Measurements from ENCODE around the gene ATP2C1. TPM values are rescaled to one million over a fixed set of nuclear protein-coding genes. Genes with fewer than 3 reads are reported as not detected.

The ATP2C1 gene
- total and polyA plus RNA-seq, 9 of the 15 experiments (the other 6 are each of a cell fraction or from before 2014, with no cell fraction given) = 10.0 to 53.5 (median 27.9) TPM

DNA sequence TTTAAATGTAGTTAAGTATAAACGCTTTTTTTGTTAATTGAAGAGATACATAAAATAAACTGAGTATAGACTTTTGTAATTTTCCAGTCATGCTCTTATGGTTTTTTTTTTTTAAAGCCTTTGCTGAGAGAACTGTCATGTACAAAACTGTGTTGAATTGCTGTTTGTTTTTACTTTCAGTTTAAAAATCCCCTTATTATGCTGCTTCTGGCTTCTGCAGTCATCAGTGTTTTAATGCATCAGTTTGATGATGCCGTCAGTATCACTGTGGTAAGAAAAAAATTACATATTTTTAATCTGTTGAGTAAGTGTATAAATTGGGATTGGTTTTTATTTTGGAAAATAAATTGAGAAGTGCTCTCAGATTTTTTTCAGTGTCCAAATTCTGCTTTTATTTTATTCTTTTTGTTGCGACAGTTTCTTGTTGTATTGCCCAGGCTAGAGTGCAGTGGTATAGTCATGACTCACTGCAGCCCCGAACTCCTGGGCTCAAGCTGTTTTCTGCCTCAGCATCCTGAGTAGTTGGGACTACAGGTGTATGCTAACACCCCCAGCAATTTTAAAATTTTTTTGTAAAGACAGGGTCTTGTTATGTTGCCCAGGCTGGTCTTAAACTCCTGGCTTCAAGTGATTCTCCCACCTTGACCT is 40.7 kb downstream of the ATP2C1 start (continued):
- TF ChIP-seq STAT5A (IDR thresholded peaks at IDR 0.05; ENCODE audit: borderline replicate concordance, low read length) (no peak), SMAD1 (IDR thresholded peaks at IDR 0.05; ENCODE audit: low read depth, low read length, partially characterized antibody) (no peak), MED1 (CRISPR knock-in tag; IDR thresholded peaks at IDR 0.05; ENCODE audit: borderline replicate concordance) (no peak), ZNF224 (CRISPR knock-in tag; IDR thresholded peaks at IDR 0.05) (no peak), ZNF644 (tag; IDR thresholded peaks at IDR 0.05; ENCODE audit: low read depth) (no peak), HSF4 (CRISPR knock-in tag; IDR thresholded peaks at IDR 0.05; ENCODE audit: borderline replicate concordance) (no peak)
- TF ChIP-seq, protein P1, sequence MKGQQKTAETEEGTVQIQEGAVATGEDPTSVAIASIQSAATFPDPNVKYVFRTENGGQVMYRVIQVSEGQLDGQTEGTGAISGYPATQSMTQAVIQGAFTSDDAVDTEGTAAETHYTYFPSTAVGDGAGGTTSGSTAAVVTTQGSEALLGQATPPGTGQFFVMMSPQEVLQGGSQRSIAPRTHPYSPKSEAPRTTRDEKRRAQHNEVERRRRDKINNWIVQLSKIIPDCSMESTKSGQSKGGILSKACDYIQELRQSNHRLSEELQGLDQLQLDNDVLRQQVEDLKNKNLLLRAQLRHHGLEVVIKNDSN (CRISPR knock-in tag; IDR thresholded peaks at IDR 0.05) = no peak

DNA sequence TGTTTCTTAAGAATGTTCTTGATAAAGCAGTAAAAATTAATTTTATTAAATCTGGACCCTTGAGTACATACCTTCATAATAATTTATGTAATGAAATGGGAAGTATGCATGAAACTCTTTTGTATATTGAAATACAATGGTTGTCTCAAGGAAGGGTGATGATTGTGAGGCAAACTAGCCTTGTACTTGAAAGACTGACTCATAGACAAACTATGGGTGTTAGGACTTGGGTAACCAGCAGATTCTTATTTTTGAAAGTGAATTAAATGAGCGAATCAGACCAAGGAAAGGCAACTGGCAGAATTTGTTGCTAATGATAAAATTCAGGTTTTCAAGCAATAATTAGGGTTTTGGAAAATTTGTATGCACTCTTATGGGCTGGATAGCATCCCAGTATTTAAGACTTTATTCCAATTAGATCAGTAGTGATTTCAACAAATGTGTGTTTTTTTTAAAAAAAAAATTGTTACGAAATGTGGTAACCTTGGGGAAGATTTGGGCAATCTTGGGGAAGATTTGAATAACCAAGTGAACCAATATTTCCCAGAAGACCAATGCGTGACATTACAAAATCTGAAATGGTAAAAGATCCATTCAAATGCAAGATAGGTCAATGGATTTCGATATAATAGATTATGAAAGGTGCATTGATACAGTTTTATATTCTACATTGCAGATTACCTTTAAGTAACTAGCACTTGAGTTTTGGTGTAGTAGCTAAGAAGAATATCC is 42.0 kb downstream of the ATP2C1 start:
- in situ Hi-C loops (cut with MboI) = no loop called here
- no peak for TF ChIP-seq MAFF (IDR thresholded peaks at IDR 0.05; ENCODE audit: low read length)
- no peak for TF ChIP-seq POLR2G (IDR thresholded peaks at IDR 0.05; ENCODE audit: low read depth, low read length)
- TF ChIP-seq, protein P2, sequence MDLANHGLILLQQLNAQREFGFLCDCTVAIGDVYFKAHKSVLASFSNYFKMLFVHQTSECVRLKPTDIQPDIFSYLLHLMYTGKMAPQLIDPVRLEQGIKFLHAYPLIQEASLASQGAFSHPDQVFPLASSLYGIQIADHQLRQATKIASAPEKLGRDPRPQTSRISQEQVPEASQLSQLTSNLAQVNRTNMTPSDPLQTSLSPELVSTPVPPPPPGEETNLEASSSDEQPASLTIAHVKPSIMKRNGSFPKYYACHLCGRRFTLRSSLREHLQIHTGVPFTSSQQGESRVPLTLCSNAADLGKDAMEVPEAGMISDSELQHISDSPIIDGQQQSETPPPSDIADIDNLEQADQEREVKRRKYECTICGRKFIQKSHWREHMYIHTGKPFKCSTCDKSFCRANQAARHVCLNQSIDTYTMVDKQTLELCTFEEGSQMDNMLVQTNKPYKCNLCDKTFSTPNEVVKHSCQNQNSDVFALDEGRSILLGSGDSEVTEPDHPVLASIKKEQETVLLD (IDR thresholded peaks at IDR 0.05) = no peak
- TF ChIP-seq CBX5 (IDR thresholded peaks at IDR 0.05; ENCODE audit: borderline replicate concordance, low read depth) = no peak
- no peak for TF ChIP-seq RBFOX2 (IDR thresholded peaks at IDR 0.05; ENCODE audit: low read depth, low read length)
- TF ChIP-seq, protein P3, sequence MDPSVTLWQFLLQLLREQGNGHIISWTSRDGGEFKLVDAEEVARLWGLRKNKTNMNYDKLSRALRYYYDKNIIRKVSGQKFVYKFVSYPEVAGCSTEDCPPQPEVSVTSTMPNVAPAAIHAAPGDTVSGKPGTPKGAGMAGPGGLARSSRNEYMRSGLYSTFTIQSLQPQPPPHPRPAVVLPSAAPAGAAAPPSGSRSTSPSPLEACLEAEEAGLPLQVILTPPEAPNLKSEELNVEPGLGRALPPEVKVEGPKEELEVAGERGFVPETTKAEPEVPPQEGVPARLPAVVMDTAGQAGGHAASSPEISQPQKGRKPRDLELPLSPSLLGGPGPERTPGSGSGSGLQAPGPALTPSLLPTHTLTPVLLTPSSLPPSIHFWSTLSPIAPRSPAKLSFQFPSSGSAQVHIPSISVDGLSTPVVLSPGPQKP (CRISPR knock-in tag; IDR thresholded peaks at IDR 0.05) = no peak
- no peak for TF ChIP-seq PHB (CRISPR knock-in tag; IDR thresholded peaks at IDR 0.05)
- TF ChIP-seq CHD2 (IDR thresholded peaks at IDR 0.05; ENCODE audit: low read depth, low read length) = no peak
- TF ChIP-seq CSDE1 (IDR thresholded peaks at IDR 0.05) = no peak
- TF ChIP-seq BCL6 (CRISPR knock-in tag; IDR thresholded peaks at IDR 0.05) = no peak
- TF ChIP-seq JUN (IDR thresholded peaks at IDR 0.05; ENCODE audit: borderline replicate concordance, low read depth, low read length) = no peak
- no peak for TF ChIP-seq JUN (CRISPR knock-in tag; IDR thresholded peaks at IDR 0.05; ENCODE audit: borderline replicate concordance)
- no peak for TF ChIP-seq ETV5 (CRISPR knock-in tag; IDR thresholded peaks at IDR 0.05; ENCODE audit: low read depth)
- Histone ChIP-seq H4K20me1 (replicated peaks; ENCODE audit: control insufficient read depth, insufficient read depth, low read length) (no peaks in the 10 kb centered on the region), H3K27me3 (ENCODE audit: control insufficient read depth in 2 of 2, insufficient read depth in 2 of 2, low read length in 2 of 2) (no peaks in the 10 kb centered on the region), H3K36me3 (ENCODE audit: control insufficient read depth, insufficient read depth, low read length) (peaks cover 37% of the 10 kb centered on the region), H3K79me2 (ENCODE audit: control insufficient read depth, insufficient read depth, low read length) (no peaks in the 10 kb centered on the region), H3K9me1 (ENCODE audit: control insufficient read depth, insufficient read depth, low read length) (no peaks in the 10 kb centered on the region), H3K27ac (ENCODE audit: extremely low read depth, low read depth, low read length) (no peak overlapping the region), H3K4me1 (replicated peaks in 1 of 2; ENCODE audit: control insufficient read depth in 2 of 2, insufficient read depth in 2 of 2, low read length in 2 of 2) (no peaks in the 10 kb centered on the region), H3K4me3 (no peak overlapping the region), H2AFZ (ENCODE audit: low read depth, low read length) (no peak overlapping the region), H3K4me2 (ENCODE audit: insufficient read depth, low read length) (no peak overlapping the region), H3K9ac (ENCODE audit: insufficient read depth in 1 of 2, low read depth in 2 of 2, low read length in 2 of 2) (no peak overlapping the region), H3K9me3 (replicated peaks; ENCODE audit: control insufficient read depth, insufficient read depth, low read depth, low read length) (no peaks in the 10 kb centered on the region)
- POLR2A ChIA-PET = interaction anchor here (1.9 kb wide), 1 partner anchor 11 kb away, joined by 4 read pairs; no protein-coding TSS in a partner anchor
- FAIRE-seq = no peak
- no peak for ATAC-seq
- 92% methylated on average over 4 of the region's 4 CpGs for WGBS (ENCODE audit: insufficient coverage, low coverage, missing lambda C conversion rate)
- intact Hi-C loops (cut with micrococcal nuclease) = no loop called here
- BruUV-seq (replicated peaks) = no TSS peak
- CTCF ChIA-PET (ENCODE audit: low intra/inter-chr PET ratio) = no interaction called here
- no peak for DNase-seq (ENCODE audit: extremely low read depth in 1 of 4, low spot score in 3 of 4)
